ENCODE data around the gene ZNHIT3.
"Not testable (repeated sequence)": the region's sequence is repeated elsewhere in the genome, so short reads cannot be mapped to it uniquely, and the experiment has no call there.

The ZNHIT3 gene

DNA sequence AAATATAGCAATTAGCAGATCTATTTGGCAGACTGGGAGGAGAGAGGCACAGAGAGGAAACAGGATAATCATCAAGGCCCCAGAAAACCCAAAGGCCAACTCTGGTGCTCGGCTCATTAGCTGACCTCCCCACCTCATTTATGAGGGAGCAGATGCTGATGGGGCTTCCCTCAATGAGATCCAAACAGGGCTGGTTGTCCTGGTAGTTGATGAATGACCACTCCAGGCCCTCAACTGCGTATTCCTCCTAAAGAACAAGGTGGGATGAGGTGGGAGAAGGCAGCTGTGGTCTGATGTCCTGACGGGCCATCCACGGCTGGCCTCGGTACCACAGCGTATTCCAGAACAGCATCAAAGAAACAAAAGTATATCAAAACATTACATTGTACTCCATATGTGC is 20.8 kb downstream of the ZNHIT3 start:
- H3K4me2 ChIP-seq (ENCODE audit: low read depth, low read length, poor library complexity, severe bottlenecking) = no peak overlapping the region
- no peak overlapping the region for H2AFZ ChIP-seq (ENCODE audit: low read length)
- H3K4me3 ChIP-seq (ENCODE audit: low read length, poor library complexity, severe bottlenecking) = no peak overlapping the region
- peaks cover 68% of the 10 kb centered on the region; the same call in 1 of the 2 replicates for H3K36me3 ChIP-seq (ENCODE audit: insufficient read depth, low read length)
- no peaks in the 10 kb centered on the region for H4K20me1 ChIP-seq (ENCODE audit: insufficient read depth, low read length, poor library complexity, severe bottlenecking)
- no peaks in the 10 kb centered on the region for H3K9me3 ChIP-seq (ENCODE audit: insufficient read depth, low read depth, low read length)
- H3F3A ChIP-seq (ENCODE audit: low read depth) = no peaks in the 10 kb centered on the region
- no peaks in the 10 kb centered on the region for H3K9me2 ChIP-seq (replicated peaks; ENCODE audit: low read depth, low read length)
- H3K79me2 ChIP-seq (ENCODE audit: insufficient read depth, low read length) = no peaks in the 10 kb centered on the region
- H3K9ac ChIP-seq (ENCODE audit: low read depth, low read length, poor library complexity, severe bottlenecking) = no peak overlapping the region
- H3K4me1 ChIP-seq (ENCODE audit: insufficient read depth, low read length, poor library complexity, severe bottlenecking) = no peaks in the 10 kb centered on the region
- H3K27me3 ChIP-seq (ENCODE audit: insufficient read depth, low read length, poor library complexity, severe bottlenecking) = no peaks in the 10 kb centered on the region
- TF ChIP-seq CTCF (conservative IDR thresholded peaks at IDR 0.05; ENCODE audit: low read length) (no peak), EZH2phosphoT487 (IDR thresholded peaks at IDR 0.05; ENCODE audit: borderline replicate concordance) (no peak)

DNA sequence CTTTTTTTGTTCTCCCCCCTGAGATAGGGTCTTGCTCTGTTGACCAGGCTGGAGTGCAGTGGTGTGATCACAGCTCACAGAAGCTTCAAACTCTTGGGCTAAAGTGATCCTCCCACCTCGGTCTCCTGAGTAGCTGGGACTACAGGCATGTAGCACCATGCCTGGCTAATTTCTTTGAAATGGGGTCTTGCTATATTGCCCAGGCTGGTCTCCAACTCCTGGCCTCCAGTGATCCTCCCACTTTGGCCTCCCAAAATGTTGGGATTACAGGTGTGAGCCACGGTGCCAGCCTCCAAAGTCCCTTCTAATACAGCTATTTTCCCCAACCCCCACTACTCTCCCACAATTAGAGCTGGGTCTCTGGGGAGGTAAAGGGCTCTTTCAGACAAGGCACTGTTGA is 22.0 kb downstream of the ZNHIT3 start:
- not testable (repeated sequence) for H3F3A ChIP-seq (ENCODE audit: low read depth); H3K9me3 ChIP-seq (ENCODE audit: insufficient read depth, low read depth, low read length); H3K4me3 ChIP-seq (ENCODE audit: low read length, poor library complexity, severe bottlenecking); H3K27me3 ChIP-seq (ENCODE audit: insufficient read depth, low read length, poor library complexity, severe bottlenecking); H3K79me2 ChIP-seq (ENCODE audit: insufficient read depth, low read length); H3K9ac ChIP-seq (ENCODE audit: low read depth, low read length, poor library complexity, severe bottlenecking); H3K4me1 ChIP-seq (ENCODE audit: insufficient read depth, low read length, poor library complexity, severe bottlenecking); H3K4me2 ChIP-seq (ENCODE audit: low read depth, low read length, poor library complexity, severe bottlenecking); H2AFZ ChIP-seq (ENCODE audit: low read length); H4K20me1 ChIP-seq (ENCODE audit: insufficient read depth, low read length, poor library complexity, severe bottlenecking); H3K9me2 ChIP-seq (replicated peaks; ENCODE audit: low read depth, low read length)
- H3K36me3 ChIP-seq (ENCODE audit: insufficient read depth, low read length) = peaks cover 68% of the 10 kb centered on the region; the same call in 1 of the 2 replicates

DNA sequence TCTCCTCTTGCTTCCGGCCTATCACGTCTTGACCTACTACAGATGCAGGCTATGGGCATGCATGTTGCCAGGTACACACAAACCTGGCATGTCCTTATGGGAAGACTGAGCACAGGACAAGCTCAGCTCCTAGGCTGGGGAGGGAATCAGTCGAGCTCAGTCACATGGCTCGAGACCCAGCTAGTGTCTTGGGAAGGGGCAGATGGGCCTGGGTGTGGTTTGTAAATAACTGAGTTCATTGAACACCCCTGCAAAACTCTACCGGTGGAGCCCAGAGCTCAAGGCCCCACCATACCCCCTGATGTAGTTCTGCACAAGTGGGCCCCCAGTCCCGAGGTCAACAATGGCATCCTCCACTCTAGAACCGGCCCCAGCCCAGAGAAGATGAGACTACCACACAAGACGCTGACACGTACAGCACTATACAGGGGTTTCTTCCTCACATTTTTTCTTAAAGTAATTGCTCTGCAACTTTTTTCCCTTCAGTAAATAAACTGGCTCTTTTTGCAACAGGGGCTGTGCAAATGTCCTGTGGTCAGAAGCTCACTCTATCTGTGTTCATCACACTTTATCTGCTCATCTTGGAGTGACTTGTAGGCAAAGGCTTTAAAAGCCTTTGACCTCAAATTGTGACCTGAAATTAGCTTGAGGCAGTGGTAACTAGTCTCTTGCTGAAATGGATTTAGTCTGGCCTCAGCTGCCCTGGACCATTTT is 22.9 kb downstream of the ZNHIT3 start:
- Histone ChIP-seq H3K4me3 (ENCODE audit: low read length, poor library complexity, severe bottlenecking) (no peak overlapping the region), H3F3A (ENCODE audit: low read depth) (no peaks in the 10 kb centered on the region), H4K20me1 (ENCODE audit: insufficient read depth, low read length, poor library complexity, severe bottlenecking) (no peaks in the 10 kb centered on the region), H3K4me2 (ENCODE audit: low read depth, low read length, poor library complexity, severe bottlenecking) (no peak overlapping the region), H3K9me2 (replicated peaks; ENCODE audit: low read depth, low read length) (no peaks in the 10 kb centered on the region), H3K9ac (ENCODE audit: low read depth, low read length, poor library complexity, severe bottlenecking) (no peak overlapping the region), H3K79me2 (ENCODE audit: insufficient read depth, low read length) (no peaks in the 10 kb centered on the region), H2AFZ (ENCODE audit: low read length) (no peak overlapping the region), H3K27me3 (ENCODE audit: insufficient read depth, low read length, poor library complexity, severe bottlenecking) (no peaks in the 10 kb centered on the region), H3K9me3 (ENCODE audit: insufficient read depth, low read depth, low read length) (no peaks in the 10 kb centered on the region), H3K36me3 (ENCODE audit: insufficient read depth, low read length) (peaks cover 61% of the 10 kb centered on the region; the same call in 1 of the 2 replicates), H3K4me1 (ENCODE audit: insufficient read depth, low read length, poor library complexity, severe bottlenecking) (no peaks in the 10 kb centered on the region)
- TF ChIP-seq EZH2phosphoT487 (IDR thresholded peaks at IDR 0.05; ENCODE audit: borderline replicate concordance) = no peak
- TF ChIP-seq CTCF (conservative IDR thresholded peaks at IDR 0.05; ENCODE audit: low read length) = no peak

GRCh38 chr17:36510636-36511035 is 24.2 kb downstream of the ZNHIT3 start:
- no peaks in the 10 kb centered on the region for H3K27me3 ChIP-seq (ENCODE audit: insufficient read depth, low read length, poor library complexity, severe bottlenecking)
- no peak overlapping the region for H2AFZ ChIP-seq (ENCODE audit: low read length)
- no peak overlapping the region for H3K4me3 ChIP-seq (ENCODE audit: low read length, poor library complexity, severe bottlenecking)
- H3K9ac ChIP-seq (ENCODE audit: low read depth, low read length, poor library complexity, severe bottlenecking) = no peak overlapping the region
- H3K9me3 ChIP-seq (ENCODE audit: insufficient read depth, low read depth, low read length) = no peaks in the 10 kb centered on the region
- H3K36me3 ChIP-seq (ENCODE audit: insufficient read depth, low read length) = peaks cover 64% of the 10 kb centered on the region; the same call in 1 of the 2 replicates
- TF ChIP-seq CTCF (conservative IDR thresholded peaks at IDR 0.05; ENCODE audit: low read length) (no peak), EZH2phosphoT487 (IDR thresholded peaks at IDR 0.05; ENCODE audit: borderline replicate concordance) (no peak)
- H3K4me2 ChIP-seq (ENCODE audit: low read depth, low read length, poor library complexity, severe bottlenecking) = no peak overlapping the region
- no peaks in the 10 kb centered on the region for H3F3A ChIP-seq (ENCODE audit: low read depth)
- no peaks in the 10 kb centered on the region for H4K20me1 ChIP-seq (ENCODE audit: insufficient read depth, low read length, poor library complexity, severe bottlenecking)
- H3K4me1 ChIP-seq (ENCODE audit: insufficient read depth, low read length, poor library complexity, severe bottlenecking) = no peaks in the 10 kb centered on the region
- no peaks in the 10 kb centered on the region for H3K9me2 ChIP-seq (replicated peaks; ENCODE audit: low read depth, low read length)
- no peaks in the 10 kb centered on the region for H3K79me2 ChIP-seq (ENCODE audit: insufficient read depth, low read length)
